ENCODE data around the gene PAX1.

Gene PAX1

GRCh38 chr20:21685981-21686380 lies 19.5 kb upstream of the PAX1 start:
- Histone ChIP-seq H3K4me1 (ENCODE audit: insufficient read depth, low read length, severe bottlenecking) (no peaks in the 10 kb centered on the region), H3K9me3 (ENCODE audit: low read length) (no peaks in the 10 kb centered on the region), H2AFZ (ENCODE audit: low read length) (no peak overlapping the region), H3K9ac (ENCODE audit: low read length) (no peak overlapping the region), H3K79me2 (ENCODE audit: insufficient read depth, low read length) (no peaks in the 10 kb centered on the region), H3K4me3 (ENCODE audit: low read depth, low read length, poor library complexity, severe bottlenecking) (no peak overlapping the region), H3K4me2 (ENCODE audit: low read length) (no peak overlapping the region), H3K9me2 (ENCODE audit: low read depth, low read length) (no peaks in the 10 kb centered on the region), H3F3A (ENCODE audit: insufficient read depth, low read length) (no peaks in the 10 kb centered on the region), H3K27me3 (ENCODE audit: insufficient read depth, low read length) (no peaks in the 10 kb centered on the region), H4K20me1 (ENCODE audit: insufficient read depth, low read length) (no peaks in the 10 kb centered on the region), H3K27ac (ENCODE audit: low read depth, low read length, poor library complexity, severe bottlenecking) (no peak overlapping the region), H3K36me3 (ENCODE audit: insufficient read depth, low read length) (no peaks in the 10 kb centered on the region)
- TF ChIP-seq EZH2 (IDR thresholded peaks at IDR 0.05; ENCODE audit: borderline replicate concordance, low read length) = no peak
- TF ChIP-seq CTCF (IDR thresholded peaks at IDR 0.05; ENCODE audit: low read length) = no peak

GRCh38 chr20:21693322-21693721 lies 12.1 kb upstream of the PAX1 start:
- no peaks in the 10 kb centered on the region for H4K20me1 ChIP-seq (ENCODE audit: insufficient read depth, low read length)
- no peak overlapping the region for H3K9ac ChIP-seq (ENCODE audit: low read length)
- H3K27me3 ChIP-seq (ENCODE audit: insufficient read depth, low read length) = no peaks in the 10 kb centered on the region; the same call in 1 of the 2 replicates
- TF ChIP-seq EZH2 (IDR thresholded peaks at IDR 0.05; ENCODE audit: borderline replicate concordance, low read length) (no peak), CTCF (IDR thresholded peaks at IDR 0.05; ENCODE audit: low read length) (peak; percentile 71)
- H3K27ac ChIP-seq (ENCODE audit: low read depth, low read length, poor library complexity, severe bottlenecking) = no peak overlapping the region
- no peaks in the 10 kb centered on the region for H3K79me2 ChIP-seq (ENCODE audit: insufficient read depth, low read length)
- H2AFZ ChIP-seq (ENCODE audit: low read length) = no peak overlapping the region
- H3K9me3 ChIP-seq (ENCODE audit: low read length) = no peaks in the 10 kb centered on the region
- H3F3A ChIP-seq (ENCODE audit: insufficient read depth, low read length) = no peaks in the 10 kb centered on the region
- H3K4me3 ChIP-seq (ENCODE audit: low read depth, low read length, poor library complexity, severe bottlenecking) = no peak overlapping the region
- H3K9me2 ChIP-seq (ENCODE audit: low read depth, low read length) = no peaks in the 10 kb centered on the region
- no peaks in the 10 kb centered on the region for H3K4me1 ChIP-seq (ENCODE audit: insufficient read depth, low read length, severe bottlenecking)
- H3K4me2 ChIP-seq (ENCODE audit: low read length) = no peak overlapping the region
- no peaks in the 10 kb centered on the region for H3K36me3 ChIP-seq (ENCODE audit: insufficient read depth, low read length)

- H3K4me1 ChIP-seq (ENCODE audit: insufficient read depth, low read length, severe bottlenecking) = no peaks in the 10 kb centered on the region
- no peaks in the 10 kb centered on the region for H3K9me3 ChIP-seq (ENCODE audit: low read length)
- H4K20me1 ChIP-seq (ENCODE audit: insufficient read depth, low read length) = no peaks in the 10 kb centered on the region
- H3F3A ChIP-seq (ENCODE audit: insufficient read depth, low read length) = no peaks in the 10 kb centered on the region
- no peaks in the 10 kb centered on the region for H3K9me2 ChIP-seq (ENCODE audit: low read depth, low read length)
- no peak overlapping the region for H3K9ac ChIP-seq (ENCODE audit: low read length)
- H3K79me2 ChIP-seq (ENCODE audit: insufficient read depth, low read length) = no peaks in the 10 kb centered on the region
- no peaks in the 10 kb centered on the region for H3K27me3 ChIP-seq (ENCODE audit: insufficient read depth, low read length)
- no peak overlapping the region for H3K27ac ChIP-seq (ENCODE audit: low read depth, low read length, poor library complexity, severe bottlenecking)
- TF ChIP-seq CTCF (IDR thresholded peaks at IDR 0.05; ENCODE audit: low read length) (no peak), EZH2 (IDR thresholded peaks at IDR 0.05; ENCODE audit: borderline replicate concordance, low read length) (no peak)
- no peak overlapping the region for H2AFZ ChIP-seq (ENCODE audit: low read length)
- no peak overlapping the region for H3K4me2 ChIP-seq (ENCODE audit: low read length)
- no peaks in the 10 kb centered on the region for H3K36me3 ChIP-seq (ENCODE audit: insufficient read depth, low read length)
- H3K4me3 ChIP-seq (ENCODE audit: low read depth, low read length, poor library complexity, severe bottlenecking) = no peak overlapping the region
These were observed 6.8 kb upstream of the PAX1 start for GRCh38 chr20:21698494-21699215.
